GM19328 (cell line): Measurements from ENCODE around the gene NEDD9.

Experiments used
- ATAC-seq: cut with Tn5 transposase; IDR thresholded peaks from one replicate; pipeline ENCODE4 v1.9.1; 2021; ENCODE audit warnings: mild to moderate bottlenecking, moderate library complexity; ENCODE audit not compliant: unreplicated experiment

Gene NEDD9

DNA sequence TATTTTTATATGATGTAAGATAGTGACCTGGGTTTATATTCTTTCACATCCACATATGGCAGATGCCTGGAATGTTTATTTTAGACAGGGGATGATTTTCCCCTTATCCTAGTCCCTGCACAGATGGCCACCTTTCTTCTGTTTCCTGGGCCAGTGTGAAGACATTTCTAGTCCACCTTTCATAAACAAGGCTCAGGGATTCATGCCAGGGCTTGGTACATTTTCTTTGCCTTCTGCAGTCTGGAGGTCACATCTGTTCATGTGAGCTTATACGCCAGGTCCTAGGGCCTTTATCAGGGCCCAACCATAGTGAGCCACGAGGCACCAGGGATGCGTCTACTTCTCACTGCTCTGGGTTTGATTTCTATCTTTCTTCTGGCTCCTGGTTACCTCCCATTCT is 82.9 kb downstream of the NEDD9 start:
- no peak for ATAC-seq

DNA sequence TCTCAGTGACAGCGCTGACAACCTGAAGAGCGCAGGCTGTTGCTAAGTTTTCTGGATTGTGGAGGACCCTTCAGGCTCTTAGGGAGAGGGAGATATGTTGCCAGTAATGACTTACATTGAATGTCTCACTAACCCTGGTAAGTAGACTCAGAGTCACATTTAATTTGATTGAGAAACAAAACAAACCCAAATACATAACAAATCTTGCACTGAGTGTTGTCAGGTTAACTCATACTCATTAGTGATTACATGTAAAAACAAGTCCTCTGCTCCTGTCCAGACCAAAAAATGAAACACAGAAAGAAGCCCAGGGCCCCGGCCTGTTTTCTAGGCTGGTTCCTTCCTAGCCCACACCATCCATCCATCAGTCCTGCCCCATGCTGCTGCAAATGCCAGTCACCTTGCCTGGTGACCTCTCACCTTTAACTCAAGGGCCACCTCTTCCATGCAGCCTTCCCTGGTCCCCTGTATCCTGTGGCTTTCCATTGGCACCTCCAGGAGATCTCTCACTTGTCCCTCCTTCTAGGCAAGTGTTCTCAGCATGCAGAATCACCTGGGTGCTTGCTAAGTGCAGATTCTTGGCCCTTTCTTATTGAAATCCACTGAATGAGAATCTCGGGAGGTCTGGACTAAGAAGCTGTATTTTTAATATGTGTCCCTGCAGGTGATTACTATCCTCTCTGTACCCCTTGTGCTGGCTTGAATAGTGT is 86.2 kb downstream of the NEDD9 start:
- ATAC-seq: no peak

DNA sequence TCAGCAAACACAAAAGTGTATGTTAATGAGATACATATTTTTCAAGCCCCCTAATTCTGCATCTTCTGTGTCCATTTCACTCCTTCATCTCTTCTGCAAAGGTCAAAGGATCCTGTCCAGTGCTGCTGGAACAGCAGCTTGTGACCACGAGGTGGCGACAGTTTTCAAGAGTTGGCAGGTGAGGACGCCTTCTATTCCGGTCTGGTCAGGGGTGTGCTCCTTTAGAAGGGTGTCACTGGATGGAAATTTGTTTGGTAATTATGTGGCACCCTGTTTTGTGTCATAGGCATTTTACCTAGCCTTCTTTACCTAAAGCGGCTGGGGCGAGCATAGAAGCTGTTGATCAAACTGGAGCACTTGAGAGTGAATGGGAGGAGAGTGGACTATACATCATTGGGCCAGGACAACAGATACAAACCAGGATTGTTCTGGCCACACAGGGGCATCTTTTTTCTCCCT is 88.0 kb downstream of the NEDD9 start:
- no peak for ATAC-seq

DNA sequence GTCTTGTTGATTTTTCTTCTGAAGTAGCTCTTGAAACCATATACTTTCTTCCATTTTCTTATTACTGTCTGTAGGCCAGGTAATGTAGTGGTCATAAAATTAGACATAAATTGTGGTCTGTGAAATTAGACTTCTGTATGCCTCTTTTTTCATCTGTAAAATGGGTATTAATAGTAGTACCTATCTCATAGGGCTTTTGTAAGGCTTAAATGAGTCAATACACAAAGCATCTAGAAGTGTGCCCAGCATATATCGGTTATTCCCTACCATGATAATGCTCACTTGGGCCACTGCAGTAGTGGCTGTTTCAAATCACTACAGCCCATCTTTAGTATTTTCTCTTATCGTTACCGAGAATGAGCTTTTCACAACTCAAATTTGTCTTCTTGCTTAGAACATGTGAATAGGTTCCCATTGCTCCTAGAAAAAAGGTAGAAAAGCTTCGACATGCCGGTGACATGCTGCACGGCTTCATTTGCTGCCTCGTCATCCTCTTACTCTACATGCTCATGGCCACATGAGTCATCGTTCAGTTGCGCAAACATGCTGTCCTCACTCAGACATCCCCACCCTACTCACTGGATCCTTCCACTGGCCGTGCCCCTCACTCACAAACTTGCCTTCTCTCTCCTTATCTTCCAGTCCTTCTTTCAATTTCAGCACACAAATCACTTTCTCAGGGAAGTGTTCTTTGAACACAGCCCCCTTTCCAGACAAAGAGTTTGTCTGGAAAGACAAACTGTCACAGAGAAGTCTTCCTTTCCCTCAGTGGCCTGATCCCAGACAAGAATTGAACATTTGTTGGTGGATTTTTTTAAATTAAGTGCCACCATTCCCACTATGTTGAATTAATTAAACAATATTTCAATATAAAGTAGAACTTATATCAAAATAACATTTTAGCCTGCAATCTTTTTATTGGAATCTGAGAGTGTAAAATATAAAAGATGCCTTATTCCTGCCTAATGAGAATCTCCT is 88.8 kb downstream of the NEDD9 start:
- no peak for ATAC-seq

DNA sequence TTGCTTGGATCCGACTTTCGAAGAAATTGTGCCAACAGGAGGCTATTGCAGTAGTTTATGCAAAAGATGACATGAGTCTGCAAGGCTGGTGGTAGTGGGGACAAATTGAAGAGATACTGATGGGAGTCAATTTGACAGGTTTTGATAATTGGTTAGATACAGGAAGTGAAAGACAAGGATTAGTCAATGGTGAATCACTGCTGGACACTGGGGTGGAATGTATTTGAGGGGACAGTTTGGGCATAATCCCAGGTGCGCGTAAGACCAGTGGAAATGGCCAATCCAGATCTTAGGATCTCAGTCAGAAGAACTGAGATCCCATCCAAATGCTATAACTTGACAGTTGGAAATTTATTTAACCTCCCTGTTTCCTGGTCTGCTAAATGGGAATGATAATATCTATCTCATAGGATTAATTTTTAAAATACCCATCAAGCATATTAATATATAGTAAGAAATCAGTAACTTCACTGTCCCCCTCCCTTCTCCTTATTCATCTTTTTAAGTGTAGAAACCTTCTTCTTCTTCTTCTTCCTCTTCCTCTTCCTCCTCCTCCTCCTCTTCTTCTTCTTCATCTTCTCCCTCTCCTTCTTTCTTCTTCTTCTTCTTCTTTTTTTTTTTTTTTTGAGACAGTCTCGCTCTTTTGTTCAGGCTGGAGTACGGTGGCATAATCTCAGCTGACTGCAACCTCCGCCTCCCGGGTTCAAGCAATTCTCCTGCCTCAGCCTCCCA is 90.0 kb downstream of the NEDD9 start:
- no peak for ATAC-seq

DNA sequence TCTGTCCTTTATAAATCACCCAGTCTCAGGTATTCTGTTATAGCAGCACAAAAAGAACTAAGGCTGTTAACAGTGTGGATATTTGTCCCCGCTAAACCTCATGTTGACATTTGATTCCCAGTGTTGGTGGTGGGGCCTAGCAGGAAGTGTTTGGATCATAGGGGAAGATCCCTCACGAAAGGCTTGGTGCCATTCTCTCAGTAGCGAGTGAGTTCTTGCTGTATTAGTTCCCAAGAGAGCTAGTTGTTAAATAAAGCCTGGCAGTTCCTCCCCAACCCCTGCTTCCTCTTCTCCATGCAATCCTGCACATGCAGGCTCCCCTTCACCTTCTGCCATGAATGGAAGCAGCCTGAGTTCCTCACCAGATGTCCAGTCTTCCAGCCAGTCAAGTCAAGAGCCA is 91.2 kb downstream of the NEDD9 start:
- ATAC-seq: no peak

DNA sequence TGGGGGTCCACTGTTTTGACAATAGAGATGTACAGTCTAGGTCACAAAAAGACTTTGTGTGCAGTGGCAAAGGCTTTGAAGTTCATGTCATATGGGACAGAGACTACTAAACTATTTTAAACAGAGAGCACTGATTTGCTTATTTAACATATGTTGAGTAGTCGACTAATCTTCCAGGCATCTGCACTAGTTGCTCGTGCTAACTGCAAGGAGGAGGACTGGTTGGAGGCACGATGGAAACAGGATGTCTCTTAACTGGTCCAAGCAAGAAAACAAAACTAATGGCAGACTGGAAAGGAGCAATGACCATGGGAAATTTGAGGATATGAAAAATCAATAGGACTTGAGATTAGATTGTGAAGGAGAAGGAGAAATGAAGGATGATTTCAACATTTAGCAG is 92.4 kb downstream of the NEDD9 start:
- ATAC-seq: no peak

DNA sequence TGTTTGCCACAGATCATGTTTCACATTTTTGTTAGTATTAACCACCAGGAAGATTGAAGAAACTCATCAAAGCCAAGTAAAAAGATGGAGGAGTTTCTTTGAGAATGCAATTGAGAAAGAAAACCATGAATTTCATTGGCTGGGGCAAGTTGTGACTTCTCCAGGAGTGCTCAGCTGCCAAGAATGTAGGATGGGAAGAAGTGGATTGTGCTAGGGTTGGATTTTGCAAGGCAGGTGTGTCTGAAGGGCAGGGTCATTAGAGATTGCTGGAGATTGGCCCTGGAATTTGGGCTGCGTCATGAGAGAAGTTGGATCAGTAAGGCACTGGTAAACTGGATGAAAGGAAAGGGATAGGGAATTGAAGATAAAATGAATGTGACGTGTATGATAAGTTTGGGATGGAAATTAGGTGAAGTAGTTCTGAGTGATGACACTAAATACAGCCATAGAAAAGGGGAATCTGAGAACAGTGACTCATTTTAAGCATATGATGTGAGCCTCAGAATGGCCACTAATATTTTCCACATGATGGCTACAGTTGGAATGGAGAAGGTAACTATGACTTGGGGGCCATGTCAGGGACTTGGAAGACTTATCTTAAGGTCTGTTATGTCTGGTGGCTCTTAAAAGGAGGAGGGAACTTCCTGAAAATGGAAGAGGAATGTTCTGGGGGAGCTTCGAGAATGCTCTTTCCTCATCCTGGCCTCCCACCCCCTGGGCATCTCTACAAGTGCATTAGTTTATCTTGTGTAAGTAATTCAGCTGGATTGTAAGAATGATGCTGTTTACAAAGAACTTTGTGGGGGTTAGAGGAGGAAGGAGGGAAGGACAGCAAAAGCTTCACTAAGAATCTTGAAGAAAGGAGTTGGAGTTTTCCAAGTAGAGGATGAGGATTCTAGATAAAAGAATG is 93.2 kb downstream of the NEDD9 start:
- ATAC-seq: no peak

DNA sequence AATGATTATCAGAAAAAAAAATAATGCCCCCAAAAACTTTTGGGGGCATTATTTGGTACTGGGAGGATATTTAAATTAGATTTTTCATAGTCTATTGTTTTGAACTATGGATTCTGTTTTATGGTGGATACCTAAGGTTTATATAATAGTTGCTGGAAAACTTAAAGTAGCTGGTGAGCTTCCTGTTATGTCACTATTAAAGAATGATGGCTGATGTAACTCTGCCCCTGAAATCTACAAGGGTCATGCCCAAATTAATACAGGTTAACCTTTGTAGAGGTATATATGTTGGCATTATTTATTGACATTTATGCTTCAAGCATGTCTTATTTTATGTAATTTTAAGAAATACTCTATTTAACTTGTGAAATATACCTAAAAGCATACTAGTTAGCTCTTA is 95.7 kb downstream of the NEDD9 start:
- ATAC-seq: no peak
